Nephron progenitor cell (in vitro differentiated cells): ENCODE data around the gene ADAMTS14.

Experiments
- DNase-seq: peaks from one replicate; pipeline ENCODE4 v3.0.0; 2021
- H3K27ac Mint-ChIP-seq: 2 replicates; pipeline ENCODE4 v1.8.0; 2021; ENCODE audit warnings: mild to moderate bottlenecking, moderate library complexity, mixed read lengths
- H3K27me3 Mint-ChIP-seq: 2 replicates; pipeline ENCODE4 v1.8.0; 2021; ENCODE audit warnings: mild to moderate bottlenecking, low read depth, mixed read lengths; ENCODE audit not compliant: poor library complexity
- H3K36me3 Mint-ChIP-seq: 2 replicates; pipeline ENCODE4 v1.8.0; 2021; ENCODE audit warnings: low read depth, mixed read lengths
- H3K4me1 Mint-ChIP-seq: 2 replicates; pipeline ENCODE4 v1.8.0; 2021; ENCODE audit warnings: mixed read lengths
- H3K4me3 Mint-ChIP-seq: 2 replicates; pipeline ENCODE4 v1.8.0; 2021; ENCODE audit warnings: mild to moderate bottlenecking, moderate library complexity, mixed read lengths
- H3K9me3 Mint-ChIP-seq: 2 replicates; pipeline ENCODE4 v1.8.0; 2021; ENCODE audit warnings: mild to moderate bottlenecking, moderate library complexity, mixed read lengths
- CTCF ChIP-seq: fragments of 200-600 bp; sonication (generic); IDR thresholded peaks from 2 replicates; pipeline ENCODE4 v1.5.0; 2021; ENCODE audit warnings: antibody characterized with exemption

ADAMTS14 gene

GRCh38 chr10:70801854-70802253 is 129.5 kb downstream of the ADAMTS14 start:
- Mint-ChIP-seq H3K27me3 (peaks cover 9% of the 10 kb centered on the region), H3K4me3 (no peak overlapping the region), H3K9me3 (peaks cover 20% of the 10 kb centered on the region), H3K4me1 (no peaks in the 10 kb centered on the region), H3K27ac (no peak overlapping the region), H3K36me3 (no peaks in the 10 kb centered on the region)
- no peak for DNase-seq
- no peak for TF ChIP-seq CTCF

- TF ChIP-seq CTCF = no peak
- Mint-ChIP-seq H3K4me1 (peaks cover 3% of the 10 kb centered on the region), H3K27ac (no peak overlapping the region), H3K36me3 (no peaks in the 10 kb centered on the region), H3K27me3 (peaks cover 7% of the 10 kb centered on the region), H3K9me3 (peaks cover 13% of the 10 kb centered on the region), H3K4me3 (no peak overlapping the region)
- no peak for DNase-seq
Observed at GRCh38 chr10:70803775-70804420, 131.6 kb downstream of the ADAMTS14 start.

GRCh38 chr10:70804421-70804808 is 132.1 kb downstream of the ADAMTS14 start:
- Mint-ChIP-seq H3K27ac (no peak overlapping the region), H3K27me3 (peaks cover 8% of the 10 kb centered on the region), H3K4me1 (peaks cover 6% of the 10 kb centered on the region), H3K4me3 (no peak overlapping the region), H3K9me3 (peaks cover 13% of the 10 kb centered on the region), H3K36me3 (no peaks in the 10 kb centered on the region)
- TF ChIP-seq CTCF = no peak
- DNase-seq = no peak

- Mint-ChIP-seq H3K36me3 (no peaks in the 10 kb centered on the region), H3K9me3 (peaks cover 13% of the 10 kb centered on the region), H3K27me3 (peaks cover 7% of the 10 kb centered on the region), H3K4me1 (peaks cover 6% of the 10 kb centered on the region), H3K4me3 (no peak overlapping the region), H3K27ac (no peak overlapping the region)
- TF ChIP-seq CTCF = no peak
- DNase-seq = no peak
Observed at GRCh38 chr10:70805619-70806215, 133.4 kb downstream of the ADAMTS14 start.

GRCh38 chr10:70806841-70807240 is 134.5 kb downstream of the ADAMTS14 start:
- H3K4me3 Mint-ChIP-seq = no peak overlapping the region
- DNase-seq = no peak
- no peak overlapping the region for H3K27ac Mint-ChIP-seq
- peaks cover 6% of the 10 kb centered on the region for H3K4me1 Mint-ChIP-seq
- H3K27me3 Mint-ChIP-seq = peaks cover 7% of the 10 kb centered on the region
- H3K9me3 Mint-ChIP-seq = peaks cover 12% of the 10 kb centered on the region
- H3K36me3 Mint-ChIP-seq = no peaks in the 10 kb centered on the region
- no peak for TF ChIP-seq CTCF

GRCh38 chr10:70807556-70807955 is 135.2 kb downstream of the ADAMTS14 start:
- Mint-ChIP-seq H3K27me3 (peaks cover 7% of the 10 kb centered on the region), H3K27ac (no peak overlapping the region), H3K9me3 (peaks cover 5% of the 10 kb centered on the region), H3K4me1 (peaks cover 7% of the 10 kb centered on the region), H3K36me3 (no peaks in the 10 kb centered on the region), H3K4me3 (no peak overlapping the region)
- no peak for DNase-seq
- no peak for TF ChIP-seq CTCF
